Stimulated activated CD4-positive, alpha-beta T cell treated with anti-CD3 and anti-CD28 coated beads, TNF-alpha, amount 100 ng/mL, for 24 hours (primary cell): ENCODE data around the gene GTPBP8.
A peak's percentile ranks its signal among the peaks of the same experiment; 100 is the strongest.

ENCODE experiments used
- DNase-seq, 3 experiments: peaks; one replicate each; pipeline ENCODE4 v3.0.0-alpha.2; 2020; ENCODE audit warnings: low read depth in 3 of 3

GTPBP8 gene

GRCh38 chr3:112990672-112991602 lies at the start of gene GTPBP8:
GTPBP8 (plus strand) TSS chr3:112990984; CDS start chr3:112991000, 16 bp downstream.
- peak; percentile 73 to 89 (median 80) for DNase-seq

DNA sequence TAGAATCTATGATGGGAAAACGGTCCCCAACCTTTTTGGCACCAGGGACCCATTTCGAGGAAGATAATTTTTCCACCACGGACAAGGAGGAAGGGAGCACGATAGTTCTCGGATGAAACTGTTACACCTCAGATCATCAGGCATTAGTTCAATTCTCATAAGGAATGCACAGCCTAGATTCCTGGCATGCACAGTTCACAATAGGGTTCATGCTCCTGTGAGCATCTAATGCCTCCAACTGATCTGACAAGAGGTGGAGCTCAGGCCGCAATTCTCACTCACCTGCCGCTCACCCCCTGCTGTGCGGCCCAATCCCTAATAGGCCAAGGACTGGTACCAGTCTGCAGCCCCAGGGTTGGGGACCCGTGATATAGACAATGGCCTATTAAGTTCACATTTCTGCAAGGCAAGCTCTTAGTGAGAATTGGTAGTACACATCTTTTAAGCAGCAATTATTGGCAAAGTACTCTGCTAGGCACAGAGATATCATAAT lies 42.4 kb upstream of the GTPBP8 start:
- DNase-seq: no peak

- DNase-seq: no peak
Observed at GRCh38 chr3:112956351-112956750, 34.4 kb upstream of the GTPBP8 start.

GRCh38 chr3:112958811-112959560 lies 31.8 kb upstream of the GTPBP8 start:
- no peak for DNase-seq

- DNase-seq: no peak
Observed at GRCh38 chr3:112963683-112964082, 27.1 kb upstream of the GTPBP8 start.

DNA sequence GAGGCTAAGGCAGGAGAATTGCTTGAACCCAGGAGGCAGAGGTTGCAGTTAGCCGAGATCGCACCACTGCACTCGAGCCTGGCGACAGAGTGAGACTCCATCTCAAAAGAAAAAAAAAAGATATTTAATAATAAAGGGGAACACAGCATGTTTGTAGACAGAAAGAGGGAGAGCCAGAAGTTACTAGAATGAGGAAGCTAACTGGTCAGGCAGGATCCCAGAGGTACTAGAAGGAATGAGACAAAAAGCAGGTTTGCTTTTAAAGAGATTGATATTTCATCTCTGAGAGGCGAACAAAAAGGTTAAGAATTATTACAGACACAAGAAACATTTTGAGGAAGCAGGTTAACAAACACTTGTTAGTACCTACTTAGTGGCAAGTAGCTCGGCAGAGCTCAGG lies 25.1 kb upstream of the GTPBP8 start:
- no peak for DNase-seq

- DNase-seq: no peak
Observed at GRCh38 chr3:112966633-112967032, 24.2 kb upstream of the GTPBP8 start.

DNA sequence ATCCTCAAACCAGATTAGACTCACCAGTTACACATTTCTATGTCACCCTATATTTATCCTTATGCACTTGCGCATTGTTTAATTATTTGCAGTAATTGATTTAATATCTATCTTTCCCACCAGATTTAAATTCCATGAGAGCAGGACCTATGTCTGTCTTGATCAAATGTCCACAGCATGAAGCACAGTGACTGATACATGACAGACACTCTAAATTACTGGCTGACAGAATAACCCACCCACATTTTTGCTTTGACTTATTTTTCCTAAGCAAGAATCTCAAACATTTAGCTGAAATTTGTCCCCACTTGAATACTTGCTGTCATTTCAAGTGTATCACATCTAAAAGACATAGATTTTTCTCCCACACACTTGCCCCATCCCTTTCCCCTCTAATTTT lies 23.4 kb upstream of the GTPBP8 start:
- no peak for DNase-seq

DNA sequence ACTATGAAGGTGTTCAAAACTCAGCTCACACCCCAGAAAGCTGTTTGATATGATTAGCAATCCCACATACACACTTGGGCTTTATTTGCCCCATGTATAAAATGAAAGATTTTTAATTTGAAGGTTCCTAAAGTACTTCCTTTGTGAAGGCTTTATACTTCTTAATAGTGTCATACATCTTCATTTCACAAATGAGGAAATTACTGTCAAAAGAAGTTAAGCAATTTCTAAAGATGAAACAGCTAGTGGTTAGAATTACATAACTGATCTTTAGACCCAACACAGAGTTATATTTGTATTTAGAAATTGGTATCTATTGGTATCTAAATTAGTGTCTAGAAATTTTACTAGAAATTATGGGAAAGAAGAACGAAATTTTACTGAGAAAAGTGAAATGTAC lies 23.0 kb upstream of the GTPBP8 start:
- no peak for DNase-seq

DNA sequence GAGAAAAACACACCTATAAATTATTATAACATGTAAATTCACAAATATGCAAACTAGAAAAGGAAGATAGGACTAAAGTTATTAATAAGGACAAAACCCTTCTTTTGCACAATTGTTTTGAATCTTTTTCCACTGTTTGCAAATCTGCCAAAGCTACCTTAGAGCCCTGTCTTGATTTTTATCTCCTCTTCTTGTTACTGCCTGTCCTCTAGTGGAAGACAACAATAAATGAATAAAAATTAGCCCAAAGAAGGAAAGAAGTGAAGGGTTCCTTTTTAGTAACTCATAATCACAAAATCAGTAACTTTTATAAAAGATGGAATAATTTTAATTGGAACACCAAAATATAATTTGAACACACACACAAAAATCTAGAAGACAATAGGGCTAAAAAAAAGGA lies 18.6 kb upstream of the GTPBP8 start:
- no peak for DNase-seq

GRCh38 chr3:112973325-112974177 lies 17.2 kb upstream of the GTPBP8 start:
- DNase-seq: peak in 2 of 3 experiments; percentile 33 to 37

- no peak for DNase-seq
Observed at GRCh38 chr3:112974178-112974517, 16.6 kb upstream of the GTPBP8 start.

DNA sequence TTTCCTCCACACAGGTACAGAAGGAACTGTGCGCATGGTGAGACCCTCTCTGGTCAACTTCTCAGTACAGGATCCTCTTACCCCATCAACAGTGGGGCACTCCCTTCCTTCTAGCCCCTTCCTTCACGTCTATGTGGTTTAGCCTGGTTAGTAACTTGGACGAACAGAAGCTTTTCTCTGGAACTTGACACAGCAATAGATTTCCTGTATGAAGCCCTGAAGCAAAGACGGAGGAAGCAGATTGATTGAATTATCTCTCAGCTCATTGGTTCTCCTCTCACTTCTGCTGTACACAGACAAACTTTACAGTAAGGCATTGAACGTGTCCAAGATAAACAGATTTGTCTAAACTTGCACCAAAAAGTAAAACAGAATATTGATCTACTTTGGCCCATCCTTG lies 15.9 kb upstream of the GTPBP8 start, which contains the start of gene CD200R1:
TSS of gene CD200R1 (minus strand) at position 210 of the 400 bp plus-strand sequence. CDS start 246 bp downstream, outside the sequence.
- DNase-seq: no peak

DNA sequence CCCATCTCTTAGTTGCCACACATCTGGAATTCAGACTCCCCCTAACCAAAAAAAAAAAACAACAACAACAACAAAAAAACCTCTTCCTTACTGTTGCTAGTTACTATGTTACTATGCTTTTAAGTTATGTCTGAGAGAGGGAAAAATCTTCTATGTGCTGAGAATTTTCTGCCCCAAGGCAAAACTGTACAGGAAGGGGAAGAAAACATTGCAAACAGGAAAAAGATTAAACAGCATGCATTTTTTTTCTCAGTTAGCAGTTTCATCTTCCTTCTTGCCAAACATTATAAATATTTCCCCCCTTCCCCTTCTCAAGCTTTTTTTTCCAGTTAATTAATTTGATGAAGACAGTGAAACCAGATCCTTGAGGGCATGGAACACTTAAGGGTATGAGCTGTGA lies 14.8 kb upstream of the GTPBP8 start:
- no peak for DNase-seq

- DNase-seq: no peak
Observed at GRCh38 chr3:112976953-112977352, 13.8 kb upstream of the GTPBP8 start.

GRCh38 chr3:112979244-112979832 lies 11.4 kb upstream of the GTPBP8 start:
- DNase-seq: no peak

DNA sequence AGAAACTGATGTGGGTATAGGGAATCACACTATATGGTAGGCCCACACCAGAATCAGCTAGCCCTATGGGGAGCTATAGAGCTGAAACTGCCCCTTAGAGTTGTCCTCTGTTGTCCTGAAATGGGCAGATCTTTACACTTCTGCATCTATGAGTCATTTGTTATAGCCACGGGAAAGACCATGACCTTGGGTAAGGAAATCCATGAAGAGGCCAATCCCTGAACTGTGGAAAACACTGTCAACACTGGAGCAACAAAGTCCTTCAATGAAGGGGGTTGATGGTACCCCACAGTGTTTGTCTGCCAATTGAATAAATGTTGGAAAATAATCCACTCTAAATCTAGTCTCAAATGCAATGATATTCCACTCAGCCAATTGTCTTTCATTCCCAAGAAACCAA lies 10.7 kb upstream of the GTPBP8 start:
- DNase-seq: no peak

- no peak for DNase-seq
Observed at GRCh38 chr3:112982710-112983109, 8.1 kb upstream of the GTPBP8 start.

GRCh38 chr3:112984485-112984884 lies 6.3 kb upstream of the GTPBP8 start:
- DNase-seq: no peak

GRCh38 chr3:112987710-112988334 lies 3.0 kb upstream of the GTPBP8 start:
- DNase-seq: no peak

DNA sequence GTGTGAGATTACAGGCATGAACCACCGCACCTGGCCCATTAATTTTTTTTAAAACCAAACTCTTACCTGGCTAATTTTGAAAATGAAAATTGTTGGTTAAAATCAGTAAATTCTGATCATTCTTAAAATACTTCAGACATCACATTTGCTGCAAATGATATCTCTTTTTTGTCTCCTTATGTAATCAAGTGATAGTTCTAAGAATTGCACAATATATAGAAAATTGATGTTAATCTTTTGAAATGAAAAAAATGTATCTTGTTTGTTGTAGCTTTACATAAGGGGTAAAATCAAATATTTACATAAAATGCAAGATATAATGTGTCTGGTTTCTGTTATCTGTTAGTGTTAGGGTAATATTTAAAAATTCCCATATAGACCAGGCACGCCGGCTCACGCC lies 5.0 kb downstream of the GTPBP8 start:
- no peak for DNase-seq
